ENCODE data around the gene ERAL1. TPM values are rescaled to one million over a fixed set of nuclear protein-coding genes. Genes with fewer than 3 reads are reported as not detected.

Gene ERAL1
- total and polyA plus RNA-seq, 3 experiments from 2014 or later, result 44.7 to 86.2 (median 84.1) TPM

Other genes with a start within 250 kb of the ERAL1 start
- 10 to 100 TPM; 18.4 to 19.3 TPM for gene RSKR, start 240.8 kb upstream of the ERAL1 start, total RNA-seq
- 0.22 TPM for gene RSKR, start 240.8 kb upstream of the ERAL1 start, polyA plus RNA-seq
- 100 to 1,000 TPM; 176 to 192 TPM for gene BLTP2, start 209.9 kb upstream of the ERAL1 start, total RNA-seq
- gene BLTP2, start 209.9 kb upstream of the ERAL1 start, polyA plus RNA-seq, result 44.5 TPM
- gene SDF2, start 193.1 kb upstream of the ERAL1 start, total RNA-seq, result 10 to 100 TPM; 51.4 to 55.1 TPM
- 94.9 TPM for gene SDF2, start 193.1 kb upstream of the ERAL1 start, polyA plus RNA-seq
- gene SUPT6H, start 192.8 kb upstream of the ERAL1 start, total RNA-seq, result 10 to 100 TPM; 80.0 to 88.4 TPM
- gene SUPT6H, start 192.8 kb upstream of the ERAL1 start, polyA plus RNA-seq, result 20.1 TPM
- 1 to 10 TPM; 4.7 to 4.9 TPM for gene PROCA1, start 143.1 kb upstream of the ERAL1 start, total RNA-seq
- gene PROCA1, start 143.1 kb upstream of the ERAL1 start, polyA plus RNA-seq, result 1.2 TPM
- gene RAB34, start 137.1 kb upstream of the ERAL1 start, total RNA-seq, result 1 to 10 TPM; 7.9 to 8.3 TPM
- 2.6 TPM for gene RAB34, start 137.1 kb upstream of the ERAL1 start, polyA plus RNA-seq
- gene RPL23A, start 135.0 kb upstream of the ERAL1 start, total RNA-seq, result 1,000 to 10,000 TPM; 2,670 to 2,692 TPM
- 5,358 TPM for gene RPL23A, start 135.0 kb upstream of the ERAL1 start, polyA plus RNA-seq
- 10 to 100 TPM; 36.5 to 38.9 TPM for gene TLCD1, start 128.8 kb upstream of the ERAL1 start, total RNA-seq
- not detected for gene TLCD1, start 128.8 kb upstream of the ERAL1 start, polyA plus RNA-seq
- 1 to 10 TPM; 8.0 to 8.8 TPM for gene NEK8, start 126.2 kb upstream of the ERAL1 start, total RNA-seq
- gene NEK8, start 126.2 kb upstream of the ERAL1 start, polyA plus RNA-seq, result 2.5 TPM
- gene TRAF4, start 111.0 kb upstream of the ERAL1 start, total RNA-seq, result 100 to 1,000 TPM; 176 to 182 TPM
- gene TRAF4, start 111.0 kb upstream of the ERAL1 start, polyA plus RNA-seq, result 2.7 TPM
- 10 to 100 TPM; 20.6 to 21.5 TPM for gene FAM222B, start 12.2 kb upstream of the ERAL1 start, total RNA-seq
- gene FAM222B, start 12.2 kb upstream of the ERAL1 start, polyA plus RNA-seq, result 19.3 TPM
- gene FLOT2, start 42.7 kb downstream of the ERAL1 start, total RNA-seq, result 100 to 1,000 TPM; 113 to 115 TPM
- 268 TPM for gene FLOT2, start 42.7 kb downstream of the ERAL1 start, polyA plus RNA-seq
- gene DHRS13, start 48.1 kb downstream of the ERAL1 start, total RNA-seq, result 10 to 100 TPM; 32.6 to 34.7 TPM
- 26.5 TPM for gene DHRS13, start 48.1 kb downstream of the ERAL1 start, polyA plus RNA-seq
- 10 to 100 TPM; 58.1 to 62.1 TPM for gene PHF12, start 96.5 kb downstream of the ERAL1 start, total RNA-seq
- gene PHF12, start 96.5 kb downstream of the ERAL1 start, polyA plus RNA-seq, result 11.6 TPM
- gene SEZ6, start 151.0 kb downstream of the ERAL1 start, total RNA-seq, result not detected
- 1.6 TPM for gene SEZ6, start 151.0 kb downstream of the ERAL1 start, polyA plus RNA-seq
- 1 to 10 TPM; 1.8 to 2.2 TPM for gene PIPOX, start 188.1 kb downstream of the ERAL1 start, total RNA-seq
- 0.99 TPM for gene PIPOX, start 188.1 kb downstream of the ERAL1 start, polyA plus RNA-seq

All from CD8-positive, alpha-beta memory T cell (primary cell).